Activated CD8-positive, alpha-beta T cell treated with anti-CD3 and anti-CD28 coated beads for 36 hours (primary cell): Measurements from ENCODE around the gene CR1L. TPM values are rescaled to one million over a fixed set of nuclear protein-coding genes. Genes with fewer than 3 reads are reported as not detected.
"Not testable (repeated sequence)": the region's sequence is repeated elsewhere in the genome, so short reads cannot be mapped to it uniquely, and the experiment has no call there.

Source experiments
- ATAC-seq: fragments of 200-7000 bp; cut with Tn5 transposase; one replicate; pipeline ENCODE4 v1.10.0; 2021; ENCODE audit warnings: mild to moderate bottlenecking, moderate library complexity
- CTCF ChIA-PET: fragments of 350-600 bp; sonication (Branson Sonifier 250); formaldehyde crosslinking; loops from one replicate; lab custom pipeline; 2021; ENCODE audit warnings: antibody characterized with exemption; lab: Charles Lee
- POLR2A ChIA-PET: fragments of 350-600 bp; sonication (Branson Sonifier 250); formaldehyde crosslinking; loops from one replicate; lab custom pipeline; 2021; ENCODE audit warnings: antibody characterized with exemption; lab: Charles Lee
- DNase-seq: peaks from one replicate; pipeline ENCODE4 v3.0.0-alpha.2; 2020
- H3K27ac Mint-ChIP-seq: one replicate; pipeline ENCODE4 v1.8.0; 2021; ENCODE audit warnings: mild to moderate bottlenecking, mixed read lengths
- H3K27me3 Mint-ChIP-seq: one replicate; pipeline ENCODE4 v1.8.0; 2021; ENCODE audit warnings: mixed read lengths
- H3K36me3 Mint-ChIP-seq: one replicate; pipeline ENCODE4 v1.8.0; 2021; ENCODE audit warnings: low read depth, mixed read lengths
- H3K4me1 Mint-ChIP-seq: one replicate; pipeline ENCODE4 v1.8.0; 2021; ENCODE audit warnings: low read depth, mixed read lengths
- H3K4me3 Mint-ChIP-seq: one replicate; pipeline ENCODE4 v1.8.0; 2021; ENCODE audit warnings: mild to moderate bottlenecking, moderate library complexity, mixed read lengths
- H3K9me3 Mint-ChIP-seq: one replicate; pipeline ENCODE4 v1.8.0; 2021; ENCODE audit warnings: mixed read lengths
- intact Hi-C: fragments of 100-400 bp; cut with micrococcal nuclease; formaldehyde crosslinking; loops from one replicate; pipeline ENCODE4 v1.10.0; 2022
- total RNA-seq, 2 experiments: library from RNA; stranded (reverse); gene quantifications; one replicate each; pipeline ENCODE4 v1.2.3, GENCODE V29; 2021
- TF ChIP-seq, protein P1 (sequence below): fragments of 200-600 bp; IDR thresholded peaks from one replicate; pipeline ENCODE4 v1.8.0; 2022; ENCODE audit warnings: antibody characterized with exemption, mild to moderate bottlenecking

Gene CR1L
- total RNA-seq, 2 experiments from 2014 or later: not detected

DNA sequence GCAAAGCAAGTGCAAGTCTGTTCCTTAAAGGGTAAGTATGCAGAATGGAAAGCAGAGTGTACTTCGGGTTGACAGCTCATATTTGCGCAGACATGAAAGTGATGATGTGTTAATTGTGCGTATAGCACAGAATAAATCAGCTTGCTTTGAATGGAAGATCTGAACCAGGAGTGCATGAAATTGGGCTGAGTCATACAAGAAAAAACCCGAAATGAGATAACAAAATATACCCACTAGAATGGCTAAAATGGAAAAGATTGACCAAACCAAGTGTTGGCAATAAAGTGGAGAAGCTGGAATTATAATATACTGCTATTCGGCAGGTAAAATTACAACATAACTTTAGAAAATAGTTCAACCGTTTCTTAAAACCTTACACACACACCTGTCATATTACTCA, 28.5 kb downstream of the CR1L start:
- ATAC-seq (no peak), DNase-seq (no peak)
- Mint-ChIP-seq H3K4me1 (peaks cover 3% of the 10 kb centered on the region), H3K9me3 (no peaks in the 10 kb centered on the region), H3K27ac (no peak overlapping the region), H3K4me3 (no peak overlapping the region), H3K36me3 (no peaks in the 10 kb centered on the region), H3K27me3 (peaks cover 43% of the 10 kb centered on the region)
- ChIA-PET CTCF (interaction anchor here (0.6 to 2.6 kb wide), 5 partner anchors 24 to 114 kb away, joined by 3 to 10 read pairs (median 3); no protein-coding TSS in a partner anchor), POLR2A (no interaction called here)
- intact Hi-C loops: no loop called here
- TF ChIP-seq, protein P1, sequence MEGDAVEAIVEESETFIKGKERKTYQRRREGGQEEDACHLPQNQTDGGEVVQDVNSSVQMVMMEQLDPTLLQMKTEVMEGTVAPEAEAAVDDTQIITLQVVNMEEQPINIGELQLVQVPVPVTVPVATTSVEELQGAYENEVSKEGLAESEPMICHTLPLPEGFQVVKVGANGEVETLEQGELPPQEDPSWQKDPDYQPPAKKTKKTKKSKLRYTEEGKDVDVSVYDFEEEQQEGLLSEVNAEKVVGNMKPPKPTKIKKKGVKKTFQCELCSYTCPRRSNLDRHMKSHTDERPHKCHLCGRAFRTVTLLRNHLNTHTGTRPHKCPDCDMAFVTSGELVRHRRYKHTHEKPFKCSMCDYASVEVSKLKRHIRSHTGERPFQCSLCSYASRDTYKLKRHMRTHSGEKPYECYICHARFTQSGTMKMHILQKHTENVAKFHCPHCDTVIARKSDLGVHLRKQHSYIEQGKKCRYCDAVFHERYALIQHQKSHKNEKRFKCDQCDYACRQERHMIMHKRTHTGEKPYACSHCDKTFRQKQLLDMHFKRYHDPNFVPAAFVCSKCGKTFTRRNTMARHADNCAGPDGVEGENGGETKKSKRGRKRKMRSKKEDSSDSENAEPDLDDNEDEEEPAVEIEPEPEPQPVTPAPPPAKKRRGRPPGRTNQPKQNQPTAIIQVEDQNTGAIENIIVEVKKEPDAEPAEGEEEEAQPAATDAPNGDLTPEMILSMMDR: no peak

DNA sequence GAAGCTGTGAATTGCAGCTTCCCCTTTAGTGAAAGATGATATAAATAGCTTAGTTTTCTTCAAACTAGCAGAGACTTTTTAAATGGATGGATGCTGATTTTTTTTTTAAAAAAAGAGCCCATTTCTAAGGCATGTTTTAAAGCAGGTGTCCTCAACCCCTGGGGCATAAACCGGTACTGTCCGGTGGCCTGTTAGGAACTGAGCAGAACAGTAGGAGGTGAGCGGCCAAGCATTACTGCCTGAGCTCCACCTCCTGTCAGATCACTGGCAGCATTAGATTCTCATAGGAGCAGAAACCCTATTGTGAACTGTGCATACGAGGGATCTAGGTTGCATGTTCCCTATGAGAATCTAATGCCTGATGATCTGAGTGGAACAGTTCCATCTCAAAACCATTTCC, 31.2 kb downstream of the CR1L start:
- H3K4me3 Mint-ChIP-seq: no peak overlapping the region
- no peaks in the 10 kb centered on the region for H3K36me3 Mint-ChIP-seq
- CTCF ChIA-PET: interaction anchor here (1.0 kb wide), 1 partner anchor 97 kb away, joined by 3 read pairs; no protein-coding TSS in a partner anchor
- no peak for ATAC-seq
- POLR2A ChIA-PET: no interaction called here
- no peaks in the 10 kb centered on the region for H3K9me3 Mint-ChIP-seq
- intact Hi-C loops: no loop called here
- H3K27me3 Mint-ChIP-seq: peaks cover 18% of the 10 kb centered on the region
- H3K4me1 Mint-ChIP-seq: no peaks in the 10 kb centered on the region
- no peak overlapping the region for H3K27ac Mint-ChIP-seq
- TF ChIP-seq, protein P1: no peak
- no peak for DNase-seq

DNA sequence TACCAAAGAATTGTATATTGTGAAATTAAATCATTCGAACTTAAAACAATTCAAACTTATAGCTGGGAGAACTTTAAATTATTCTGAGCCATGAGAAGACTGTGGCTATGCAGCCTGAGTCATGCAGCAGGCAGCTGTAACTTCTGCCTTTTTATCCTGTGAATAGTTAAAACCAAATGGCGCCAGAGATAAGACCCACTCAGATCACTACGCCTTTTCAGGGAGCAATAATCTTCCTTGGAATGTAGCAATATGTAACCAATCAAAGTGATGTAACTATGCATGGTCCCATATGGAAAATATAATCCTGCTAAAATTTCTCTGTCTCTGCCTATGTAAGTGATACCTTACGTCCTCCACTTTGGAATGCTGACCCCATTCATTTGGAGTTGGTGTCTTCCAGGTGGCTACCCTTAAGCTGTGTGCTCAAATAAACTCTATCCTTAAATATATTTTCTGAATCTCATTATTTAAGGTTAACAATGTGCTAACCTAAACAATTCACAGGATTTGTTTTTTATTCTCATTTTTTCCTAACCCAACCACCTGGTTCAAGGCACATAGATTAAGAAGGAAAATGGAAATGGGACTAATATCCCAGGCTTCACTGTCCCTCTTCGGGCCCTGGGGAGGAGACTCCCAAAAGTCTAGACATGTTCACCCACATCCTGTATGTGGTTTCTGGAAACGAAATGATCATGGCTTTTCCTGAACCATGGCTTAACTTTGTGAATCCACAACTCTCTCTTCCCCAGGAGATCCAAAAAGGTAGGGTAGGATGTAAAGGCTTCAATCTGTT, 35.9 kb downstream of the CR1L start:
- H3K4me3 Mint-ChIP-seq, DNase-seq, H3K27ac Mint-ChIP-seq, H3K9me3 Mint-ChIP-seq, POLR2A ChIA-PET, H3K4me1 Mint-ChIP-seq, ATAC-seq, CTCF ChIA-PET, H3K36me3 Mint-ChIP-seq, H3K27me3 Mint-ChIP-seq, intact Hi-C loops: not testable (repeated sequence)

DNA sequence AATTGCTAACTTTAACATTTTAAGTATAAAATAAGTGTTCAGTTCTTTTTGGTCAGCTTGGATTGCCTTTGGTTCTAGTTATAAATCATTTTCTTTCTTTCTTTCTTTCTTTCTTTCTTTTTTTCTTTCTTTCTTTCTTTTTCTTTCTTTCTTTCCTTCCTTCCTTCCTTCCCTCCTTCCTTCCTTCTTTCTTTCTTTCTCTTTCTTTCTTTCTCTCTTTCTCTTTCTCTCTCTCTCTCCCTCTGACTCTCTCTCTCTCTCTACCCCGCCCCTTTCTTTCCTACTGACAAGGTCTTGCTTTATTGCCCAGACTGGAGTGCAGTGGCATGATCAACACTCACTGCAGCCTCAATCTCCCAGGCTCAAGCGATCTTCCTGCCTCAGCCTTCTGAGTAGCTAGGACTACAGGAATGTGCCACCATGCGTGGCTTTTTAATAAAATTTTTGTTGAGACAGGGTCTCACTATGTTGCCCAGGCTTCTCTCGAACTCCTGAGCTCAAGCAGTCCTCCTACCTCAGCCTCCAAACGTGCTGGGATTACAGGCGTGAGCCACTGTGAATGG, 38.0 kb downstream of the CR1L start:
- CTCF ChIA-PET: interaction anchor here (1.2 kb wide), 1 partner anchor 16 kb away, joined by 4 read pairs; no protein-coding TSS in a partner anchor
- POLR2A ChIA-PET, DNase-seq, H3K4me3 Mint-ChIP-seq, H3K9me3 Mint-ChIP-seq, H3K4me1 Mint-ChIP-seq, H3K36me3 Mint-ChIP-seq, ATAC-seq, intact Hi-C loops, H3K27me3 Mint-ChIP-seq, H3K27ac Mint-ChIP-seq: not testable (repeated sequence)

GRCh38 chr1:207690551-207690950, 45.6 kb downstream of the CR1L start:
- POLR2A ChIA-PET: not testable (repeated sequence)

DNA sequence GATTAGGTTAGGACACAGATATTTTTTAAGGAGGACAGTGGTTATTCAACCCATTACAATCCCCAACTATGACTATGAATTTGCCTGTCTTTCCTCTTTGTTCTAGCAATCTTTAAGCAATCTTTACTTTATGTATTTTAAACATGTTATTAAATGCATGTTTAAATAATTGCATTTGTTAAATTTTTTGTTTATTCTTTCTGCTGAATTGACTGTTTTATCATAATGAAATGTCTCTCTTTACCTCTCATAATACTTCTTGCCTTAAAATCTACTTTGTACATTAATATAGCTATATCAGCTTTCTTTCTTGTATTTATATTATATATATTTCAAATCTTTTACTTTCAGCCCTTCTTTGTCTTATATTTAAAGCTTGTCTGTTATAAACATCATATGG, 46.1 kb downstream of the CR1L start:
- ChIA-PET CTCF (interaction anchor here (1.0 kb wide), 1 partner anchor 106 kb away, joined by 3 read pairs; no protein-coding TSS in a partner anchor), POLR2A (no interaction called here)
- H3K4me1 Mint-ChIP-seq: no peaks in the 10 kb centered on the region
- TF ChIP-seq, protein P1: no peak
- H3K4me3 Mint-ChIP-seq: no peak overlapping the region
- DNase-seq (no peak), ATAC-seq (no peak)
- H3K27ac Mint-ChIP-seq: no peak overlapping the region
- H3K27me3 Mint-ChIP-seq: peaks cover 4% of the 10 kb centered on the region
- H3K9me3 Mint-ChIP-seq: no peaks in the 10 kb centered on the region
- intact Hi-C loops: no loop called here
- H3K36me3 Mint-ChIP-seq: no peaks in the 10 kb centered on the region

More at GRCh38 chr1:207690551-207690950, 45.6 kb downstream of the CR1L start:
- DNase-seq, H3K4me1 Mint-ChIP-seq, intact Hi-C loops, H3K27me3 Mint-ChIP-seq, H3K9me3 Mint-ChIP-seq, H3K4me3 Mint-ChIP-seq, ATAC-seq, H3K27ac Mint-ChIP-seq, CTCF ChIA-PET, H3K36me3 Mint-ChIP-seq: not testable (repeated sequence)
